Liver (tissue), 3 donors: ENCODE data around the gene ASIC2.

Experiments
- ATF3 ChIP-seq: IDR thresholded peaks from 2 replicates; pipeline ENCODE4 v1.6.1; 2016; ENCODE audit warnings: antibody characterized with exemption
- CTCF ChIP-seq: fragments of 150-350 bp; IDR thresholded peaks from 2 replicates; pipeline ENCODE4 v1.5.1; 2017; ENCODE audit warnings: improper control_type of control experiment, low read depth, low read length; ENCODE audit not compliant: missing input control
- EGR1 ChIP-seq, 2 donors: IDR thresholded peaks; 2 replicates each; pipeline ENCODE4 v1.6.1; 2016 to 2018; ENCODE audit warnings: antibody characterized with exemption in 2 of 2, low read depth in 2 of 2
- FOXA1 ChIP-seq: IDR thresholded peaks from 2 replicates; pipeline ENCODE4 v1.6.1; 2016; ENCODE audit warnings: antibody characterized with exemption
- GABPA ChIP-seq, 2 donors: IDR thresholded peaks in 1 of 2; conservative IDR thresholded peaks in 1 of 2; 2 replicates each; pipeline ENCODE4 v1.6.1; 2016; ENCODE audit warnings: antibody characterized with exemption in 2 of 2, mild to moderate bottlenecking in 1 of 2, moderate library complexity in 1 of 2
- HNF4G ChIP-seq: IDR thresholded peaks from 2 replicates; pipeline ENCODE4 v1.6.1; 2016; ENCODE audit warnings: antibody characterized with exemption
- RAD21 ChIP-seq, 2 donors: IDR thresholded peaks; 2 replicates each; pipeline ENCODE4 v1.6.1; 2016; ENCODE audit warnings: antibody characterized with exemption in 2 of 2, mild to moderate bottlenecking in 2 of 2
- YY1 ChIP-seq: IDR thresholded peaks from 2 replicates; pipeline ENCODE4 v1.6.1; 2016; ENCODE audit warnings: antibody characterized with exemption, mild to moderate bottlenecking
- donor health status: healthy.
- donor health status: healthy.

- TF ChIP-seq YY1 (no peak), CTCF (no peak), HNF4G (no peak), RAD21 (IDR thresholded peaks at IDR 0.05) (no peak), EGR1 (IDR thresholded peaks at IDR 0.05; ENCODE audit: low read depth in 2 of 2) (no peak), ATF3 (no peak), GABPA (IDR thresholded peaks at IDR 0.05 in 1 of 2, conservative IDR thresholded peaks at IDR 0.05 in 1 of 2) (no peak), FOXA1 (no peak)
These were observed 17.2 kb upstream of the ASIC2 start for GRCh38 chr17:33310296-33310695.
